ENCODE results near the gene MOV10. TPM values are rescaled to one million over a fixed set of nuclear protein-coding genes. Genes with fewer than 3 reads are reported as not detected.

MOV10 gene
- total and polyA plus RNA-seq, 9 of the 15 experiments (the other 6 are each of a cell fraction or from before 2014, with no cell fraction given), result 16.7 to 105 (median 49.5) TPM

- no peak for TF ChIP-seq ZNF23 (CRISPR knock-in tag; IDR thresholded peaks at IDR 0.05)
- peak; percentile 5; the same call in 1 of the 2 replicates for TF ChIP-seq CREM (IDR thresholded peaks at IDR 0.05; ENCODE audit: low read depth)
- TF ChIP-seq, protein P1, sequence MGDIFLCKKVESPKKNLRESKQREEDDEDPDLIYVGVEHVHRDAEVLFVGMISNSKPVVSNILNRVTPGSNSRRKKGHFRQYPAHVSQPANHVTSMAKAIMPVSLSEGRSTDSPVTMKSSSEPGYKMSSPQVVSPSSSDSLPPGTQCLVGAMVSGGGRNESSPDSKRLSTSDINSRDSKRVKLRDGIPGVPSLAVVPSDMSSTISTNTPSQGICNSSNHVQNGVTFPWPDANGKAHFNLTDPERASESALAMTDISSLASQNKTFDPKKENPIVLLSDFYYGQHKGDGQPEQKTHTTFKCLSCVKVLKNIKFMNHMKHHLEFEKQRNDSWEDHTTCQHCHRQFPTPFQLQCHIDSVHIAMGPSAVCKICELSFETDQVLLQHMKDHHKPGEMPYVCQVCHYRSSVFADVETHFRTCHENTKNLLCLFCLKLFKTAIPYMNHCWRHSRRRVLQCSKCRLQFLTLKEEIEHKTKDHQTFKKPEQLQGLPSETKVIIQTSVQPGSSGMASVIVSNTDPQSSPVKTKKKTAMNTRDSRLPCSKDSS (IDR thresholded peaks at IDR 0.05; ENCODE audit: low read depth, partially characterized antibody), result peak; percentile 46
- TF ChIP-seq ZBTB7A (IDR thresholded peaks at IDR 0.05; ENCODE audit: borderline replicate concordance, control insufficient read depth, low read depth, low read length), result peak; percentile 95
- TF ChIP-seq FIP1L1 (IDR thresholded peaks at IDR 0.05; ENCODE audit: low read depth, low read length, poor library complexity, severe bottlenecking), result peak; percentile 22
- no peak for TF ChIP-seq SP1 (CRISPR knock-in tag; IDR thresholded peaks at IDR 0.05)
- peak; percentile 54 for TF ChIP-seq SAP30 (IDR thresholded peaks at IDR 0.05; ENCODE audit: borderline replicate concordance, insufficient read depth, low read depth, low read length, poor library complexity, severe bottlenecking)
- peak; percentile 93 for TF ChIP-seq TAF1 (IDR thresholded peaks at IDR 0.05; ENCODE audit: control insufficient read depth, extremely low read depth, insufficient read depth, low read length, severe bottlenecking)
- no peak; the same call in 1 of the 2 replicates for TF ChIP-seq ARID1B (IDR thresholded peaks at IDR 0.05)
- peak; percentile 38 for TF ChIP-seq ZFX (CRISPR knock-in tag; IDR thresholded peaks at IDR 0.05)
- TF ChIP-seq YY1 (IDR thresholded peaks at IDR 0.05; ENCODE audit: borderline replicate concordance in 1 of 3, control insufficient read depth in 1 of 3, extremely low read depth in 1 of 3, insufficient read depth in 3 of 3, insufficient read length in 1 of 3, insufficient replicate concordance in 2 of 3, low read depth in 1 of 3, low read length in 2 of 3), result peak in 1 of 3 experiments; percentile 59
- TF ChIP-seq ARHGAP35 (IDR thresholded peaks at IDR 0.05; ENCODE audit: partially characterized antibody), result peak; percentile 8
- 0 out of 2 replicates have a peak, but pooled peaks have one; percentile 5 for TF ChIP-seq ETV1 (tag; conservative IDR thresholded peaks at IDR 0.05; ENCODE audit: low read depth)
- TF ChIP-seq, protein P2, sequence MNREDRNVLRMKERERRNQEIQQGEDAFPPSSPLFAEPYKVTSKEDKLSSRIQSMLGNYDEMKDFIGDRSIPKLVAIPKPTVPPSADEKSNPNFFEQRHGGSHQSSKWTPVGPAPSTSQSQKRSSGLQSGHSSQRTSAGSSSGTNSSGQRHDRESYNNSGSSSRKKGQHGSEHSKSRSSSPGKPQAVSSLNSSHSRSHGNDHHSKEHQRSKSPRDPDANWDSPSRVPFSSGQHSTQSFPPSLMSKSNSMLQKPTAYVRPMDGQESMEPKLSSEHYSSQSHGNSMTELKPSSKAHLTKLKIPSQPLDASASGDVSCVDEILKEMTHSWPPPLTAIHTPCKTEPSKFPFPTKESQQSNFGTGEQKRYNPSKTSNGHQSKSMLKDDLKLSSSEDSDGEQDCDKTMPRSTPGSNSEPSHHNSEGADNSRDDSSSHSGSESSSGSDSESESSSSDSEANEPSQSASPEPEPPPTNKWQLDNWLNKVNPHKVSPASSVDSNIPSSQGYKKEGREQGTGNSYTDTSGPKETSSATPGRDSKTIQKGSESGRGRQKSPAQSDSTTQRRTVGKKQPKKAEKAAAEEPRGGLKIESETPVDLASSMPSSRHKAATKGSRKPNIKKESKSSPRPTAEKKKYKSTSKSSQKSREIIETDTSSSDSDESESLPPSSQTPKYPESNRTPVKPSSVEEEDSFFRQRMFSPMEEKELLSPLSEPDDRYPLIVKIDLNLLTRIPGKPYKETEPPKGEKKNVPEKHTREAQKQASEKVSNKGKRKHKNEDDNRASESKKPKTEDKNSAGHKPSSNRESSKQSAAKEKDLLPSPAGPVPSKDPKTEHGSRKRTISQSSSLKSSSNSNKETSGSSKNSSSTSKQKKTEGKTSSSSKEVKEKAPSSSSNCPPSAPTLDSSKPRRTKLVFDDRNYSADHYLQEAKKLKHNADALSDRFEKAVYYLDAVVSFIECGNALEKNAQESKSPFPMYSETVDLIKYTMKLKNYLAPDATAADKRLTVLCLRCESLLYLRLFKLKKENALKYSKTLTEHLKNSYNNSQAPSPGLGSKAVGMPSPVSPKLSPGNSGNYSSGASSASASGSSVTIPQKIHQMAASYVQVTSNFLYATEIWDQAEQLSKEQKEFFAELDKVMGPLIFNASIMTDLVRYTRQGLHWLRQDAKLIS (CRISPR knock-in tag; IDR thresholded peaks at IDR 0.05), result peak; percentile 21; the same call in 1 of the 2 replicates
- TF ChIP-seq ZFP30 (CRISPR knock-in tag; IDR thresholded peaks at IDR 0.05; ENCODE audit: borderline replicate concordance), result no peak
- no peak for TF ChIP-seq ZNF124 (CRISPR knock-in tag; IDR thresholded peaks at IDR 0.05)
- no peak for TF ChIP-seq NR2C2 (CRISPR knock-in tag; IDR thresholded peaks at IDR 0.05)
- TF ChIP-seq NR2C2 (tag; IDR thresholded peaks at IDR 0.05), result peak; percentile 79; the same call in 1 of the 2 replicates
- TF ChIP-seq, protein P3, sequence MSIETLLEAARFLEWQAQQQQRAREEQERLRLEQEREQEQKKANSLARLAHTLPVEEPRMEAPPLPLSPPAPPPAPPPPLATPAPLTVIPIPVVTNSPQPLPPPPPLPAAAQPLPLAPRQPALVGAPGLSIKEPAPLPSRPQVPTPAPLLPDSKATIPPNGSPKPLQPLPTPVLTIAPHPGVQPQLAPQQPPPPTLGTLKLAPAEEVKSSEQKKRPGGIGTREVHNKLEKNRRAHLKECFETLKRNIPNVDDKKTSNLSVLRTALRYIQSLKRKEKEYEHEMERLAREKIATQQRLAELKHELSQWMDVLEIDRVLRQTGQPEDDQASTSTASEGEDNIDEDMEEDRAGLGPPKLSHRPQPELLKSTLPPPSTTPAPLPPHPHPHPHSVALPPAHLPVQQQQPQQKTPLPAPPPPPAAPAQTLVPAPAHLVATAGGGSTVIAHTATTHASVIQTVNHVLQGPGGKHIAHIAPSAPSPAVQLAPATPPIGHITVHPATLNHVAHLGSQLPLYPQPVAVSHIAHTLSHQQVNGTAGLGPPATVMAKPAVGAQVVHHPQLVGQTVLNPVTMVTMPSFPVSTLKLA (conservative IDR thresholded peaks at IDR 0.05), result no peak
Observed at GRCh38 chr1:112706505-112707220, 32.2 kb downstream of the MOV10 start, which contains the start of gene RHOC (continued).
